Stimulated activated CD8-positive, alpha-beta memory T cell treated with anti-CD3 and anti-CD28 coated beads, Interleukin-7, amount 100 ng/mL, for 48 hours (primary cell): ENCODE results near the gene ST7.
"Not testable (repeated sequence)": the region's sequence is repeated elsewhere in the genome, so short reads cannot be mapped to it uniquely, and the experiment has no call there.

Experiments used
- DNase-seq, 2 donors: peaks; one replicate each; pipeline ENCODE4 v3.0.0-alpha.2; 2020; ENCODE audit warnings: low read depth in 1 of 2; ENCODE audit errors: extremely low read depth in 1 of 2

ST7 gene

GRCh38 chr7:117211614-117212013 is 258.3 kb downstream of the ST7 start:
- no peak for DNase-seq

- DNase-seq: peak in 1 of 2 donors; percentile 16
Measured at GRCh38 chr7:117212969-117213877, 259.9 kb downstream of the ST7 start.

GRCh38 chr7:117216010-117216409 is 262.7 kb downstream of the ST7 start:
- no peak for DNase-seq

DNA sequence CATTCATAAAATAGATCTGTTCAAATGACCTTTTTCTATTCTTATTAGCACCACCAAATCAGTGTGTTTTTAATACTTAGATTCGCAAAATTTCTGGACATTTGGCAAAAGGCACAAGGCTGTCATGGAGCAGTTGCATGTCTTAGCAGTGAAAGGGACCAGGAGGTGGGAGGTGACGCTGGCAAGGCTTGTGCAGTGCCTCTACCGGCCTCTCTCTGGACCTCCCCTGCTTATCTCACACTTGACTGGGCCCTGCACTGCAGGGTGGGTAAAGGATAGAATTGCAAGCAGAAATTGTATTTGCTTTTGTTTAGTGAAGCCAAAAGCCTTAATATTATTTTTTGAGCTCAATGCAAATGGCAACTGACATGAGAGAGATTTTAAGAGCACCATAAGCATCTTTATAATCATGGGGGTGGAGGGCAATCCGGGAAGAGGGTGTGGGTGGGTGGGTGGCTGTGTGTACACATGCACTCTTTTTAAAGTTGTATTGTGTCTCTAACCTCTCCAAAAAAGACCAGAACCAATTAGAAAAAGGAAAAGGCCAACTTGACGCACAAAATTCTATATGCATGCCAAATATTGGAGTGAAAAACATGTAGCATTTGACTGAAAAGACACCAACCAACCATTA is 263.3 kb downstream of the ST7 start:
- no peak for DNase-seq

DNA sequence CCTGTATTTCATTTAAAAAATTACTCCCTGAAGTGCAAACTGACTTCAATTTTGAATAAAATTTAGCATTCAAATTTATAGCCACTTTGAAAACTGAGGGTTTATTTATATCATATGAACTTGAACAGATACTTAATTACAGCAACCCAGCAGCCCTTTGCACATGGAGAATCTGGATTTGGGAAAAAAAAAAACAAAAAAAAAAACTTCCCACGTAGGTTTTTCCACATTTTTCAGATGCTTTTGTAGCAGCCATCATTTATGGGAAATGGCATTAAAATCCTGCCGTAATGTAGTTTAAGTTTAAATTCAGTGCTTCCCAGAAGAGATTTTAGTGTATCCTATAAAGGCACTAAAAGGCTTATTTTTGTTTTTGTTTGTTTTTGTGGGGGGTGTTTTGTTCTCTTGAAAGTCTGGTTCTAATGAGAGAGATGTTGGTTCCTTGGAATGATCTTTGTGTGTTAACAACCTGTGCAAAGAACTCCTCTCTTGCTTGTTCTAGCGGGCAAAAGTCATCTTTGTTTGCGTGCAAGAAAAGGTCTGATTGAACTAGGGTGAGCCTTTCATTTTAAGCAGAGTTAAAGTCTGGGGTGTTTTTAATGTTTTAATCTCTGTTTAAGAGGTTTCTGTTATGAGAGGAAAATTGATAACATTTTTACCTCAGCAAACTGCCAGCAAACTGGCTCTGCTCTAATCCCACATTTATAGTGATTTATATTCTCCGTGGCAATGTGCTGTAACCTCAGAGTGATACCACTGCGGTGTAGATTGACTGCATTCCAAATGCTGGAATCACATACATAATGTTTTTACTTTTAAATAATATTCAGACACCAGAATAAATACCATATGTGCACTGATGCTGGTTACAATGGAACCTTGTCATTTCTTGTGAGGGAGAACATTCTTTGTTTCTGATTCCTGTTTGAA is 264.1 kb downstream of the ST7 start:
- no peak for DNase-seq

DNA sequence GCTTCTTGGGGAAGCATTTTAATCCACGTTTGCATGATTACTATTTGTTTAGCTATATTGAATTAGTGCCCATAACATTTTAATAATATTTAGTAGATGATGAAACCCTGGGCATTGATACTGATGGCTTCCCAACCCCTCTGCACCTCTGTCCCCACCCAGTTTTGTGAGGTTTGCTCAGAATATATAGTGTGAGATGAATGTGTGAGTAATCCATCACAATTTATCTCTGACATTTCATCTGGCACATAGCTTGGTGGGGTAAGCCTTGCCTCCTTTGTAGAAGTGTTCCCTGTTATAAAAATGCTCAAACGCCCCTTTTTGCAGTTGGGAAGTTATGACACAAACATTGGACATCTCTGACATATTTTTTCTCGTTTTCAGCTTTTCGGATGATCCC is 265.4 kb downstream of the ST7 start:
- DNase-seq: no peak

GRCh38 chr7:117219485-117219884 is 266.2 kb downstream of the ST7 start:
- peak in 1 of 2 donors; percentile 0 for DNase-seq

GRCh38 chr7:117220836-117221235 is 267.5 kb downstream of the ST7 start:
- DNase-seq: no peak

GRCh38 chr7:117225536-117225935 is 272.2 kb downstream of the ST7 start:
- DNase-seq: no peak

- DNase-seq: no peak
Measured at GRCh38 chr7:117227091-117227490, 273.8 kb downstream of the ST7 start.

DNA sequence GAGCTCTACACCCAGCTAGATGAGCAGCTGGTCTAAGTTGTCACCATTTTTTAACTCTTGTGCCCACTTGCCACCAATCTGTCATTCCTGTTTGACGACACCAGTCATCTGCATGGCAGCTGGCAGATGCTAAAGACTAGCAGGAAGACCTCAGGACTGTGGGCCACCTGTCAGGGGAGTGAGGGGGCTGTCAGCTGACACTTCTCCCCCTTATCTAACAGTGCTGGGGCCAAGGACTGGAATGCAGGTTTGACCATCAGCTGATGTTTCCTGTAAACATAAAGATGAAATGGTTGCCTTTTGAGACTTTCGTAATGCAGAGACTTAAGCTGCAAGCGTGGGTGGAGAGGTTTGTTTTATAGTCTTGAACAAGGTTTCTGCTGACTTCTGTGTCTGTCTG is 276.0 kb downstream of the ST7 start:
- DNase-seq: no peak

- no peak for DNase-seq
Measured at GRCh38 chr7:117230276-117231046, 277.2 kb downstream of the ST7 start.

DNA sequence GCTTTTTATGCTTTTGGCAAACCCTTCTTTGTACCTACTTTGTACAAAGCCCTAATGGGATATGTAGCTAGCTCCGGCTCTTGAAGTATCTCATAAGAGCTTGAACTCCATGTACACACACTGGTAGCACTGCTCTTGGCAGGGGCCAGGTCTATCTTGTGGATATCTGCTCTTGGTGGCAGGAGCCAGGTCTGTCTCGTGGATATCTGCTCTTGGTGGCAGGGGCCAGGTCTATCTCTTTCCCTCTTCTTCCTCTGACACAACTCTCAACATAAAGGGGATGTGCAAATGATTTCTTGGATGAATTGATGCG is 277.7 kb downstream of the ST7 start:
- no peak for DNase-seq

- no peak for DNase-seq
Measured at GRCh38 chr7:117237646-117238045, 284.3 kb downstream of the ST7 start.

DNA sequence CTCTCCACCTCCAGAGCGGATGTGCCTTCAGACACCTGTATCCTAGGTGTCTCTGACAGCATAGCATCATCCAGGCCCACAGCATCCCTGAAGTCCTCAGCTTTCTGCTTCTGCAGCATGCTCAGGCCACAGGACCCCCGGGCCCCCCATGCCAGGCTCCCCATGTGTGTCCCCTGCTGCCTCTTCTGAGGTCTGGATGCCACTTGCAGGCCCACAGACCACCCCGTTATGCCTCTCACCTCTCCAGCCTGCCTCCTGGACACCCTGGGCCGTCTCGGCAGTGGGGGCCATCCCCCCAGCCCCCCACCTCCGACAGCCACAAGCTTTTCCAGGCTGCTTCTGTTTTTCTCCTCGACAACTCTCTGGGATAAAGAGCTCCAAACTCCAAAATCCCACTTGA is 285.2 kb downstream of the ST7 start:
- DNase-seq: no peak

- no peak for DNase-seq
Measured at GRCh38 chr7:117238937-117239336, 285.6 kb downstream of the ST7 start.

DNA sequence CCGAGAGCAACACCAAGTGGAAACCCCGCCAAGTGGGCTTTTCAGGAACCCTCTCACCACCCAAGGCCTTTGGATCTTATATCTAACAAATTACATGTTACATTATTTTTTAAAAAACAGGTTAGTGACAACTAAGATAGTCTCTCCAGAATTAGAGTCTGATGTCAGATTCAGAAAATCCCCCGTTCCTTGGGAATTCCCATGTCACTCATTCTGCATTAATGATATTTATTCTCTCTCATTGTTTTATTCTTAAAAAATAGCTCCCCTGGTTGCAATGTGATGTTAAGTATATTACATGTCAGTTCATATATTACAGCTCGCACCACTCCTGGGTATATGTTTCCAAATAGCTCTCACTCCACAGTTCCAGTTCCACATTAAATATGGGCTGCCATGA is 287.8 kb downstream of the ST7 start:
- DNase-seq: no peak

GRCh38 chr7:117243390-117243789 is 290.1 kb downstream of the ST7 start:
- no peak for DNase-seq

- not testable (repeated sequence) for DNase-seq
Measured at GRCh38 chr7:117245703-117246102, 292.4 kb downstream of the ST7 start.

- no peak for DNase-seq
Measured at GRCh38 chr7:117247809-117248208, 294.5 kb downstream of the ST7 start.

DNA sequence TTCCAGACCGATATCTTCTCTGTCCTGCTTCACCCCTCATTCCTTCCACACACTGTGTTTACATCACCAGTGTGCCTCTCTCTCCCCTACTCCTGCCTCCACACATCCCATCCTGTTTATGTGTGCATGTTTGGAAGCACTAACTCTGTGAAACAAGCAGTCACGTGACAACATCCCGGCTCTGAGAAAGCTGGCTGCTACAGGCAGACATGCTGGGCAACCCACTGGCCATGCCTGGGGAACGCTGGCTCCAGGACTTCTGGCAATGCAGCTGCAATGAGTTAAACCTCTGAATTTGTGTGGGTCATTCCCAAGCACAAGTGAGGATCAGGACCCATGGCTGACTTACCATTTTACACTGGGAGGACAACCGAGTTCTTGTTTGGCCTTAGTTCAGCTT is 295.5 kb downstream of the ST7 start:
- DNase-seq: no peak
